WTC11 (cell line): ENCODE measurements around the gene HSPA12A. TPM values are rescaled to one million over a fixed set of nuclear protein-coding genes. Genes with fewer than 3 reads are reported as not detected.

Experiments used
- ATAC-seq: fragments of 200-7000 bp; cut with Tn5 transposase; 2 replicates; pipeline ENCODE4 v1.10.0; 2021; ENCODE audit warnings: mild to moderate bottlenecking, moderate library complexity
- CTCF ChIA-PET: fragments of 300-600 bp; sonication (Branson Sonifier 250); formaldehyde crosslinking; loops from one replicate; lab custom pipeline; 2021; ENCODE audit warnings: antibody characterized with exemption; lab: Charles Lee
- POLR2A ChIA-PET: fragments of 350-600 bp; sonication (Branson Sonifier 250); formaldehyde crosslinking; loops from one replicate; lab custom pipeline; 2021; ENCODE audit warnings: antibody characterized with exemption; lab: Charles Lee
- DNase-seq: peaks from one replicate; pipeline ENCODE4 v3.0.0; 2021; ENCODE audit warnings: low spot score
- H3K27ac Mint-ChIP-seq: 2 replicates; pipeline ENCODE4 v1.8.0; 2021; ENCODE audit warnings: mixed read lengths
- H3K27me3 Mint-ChIP-seq: 2 replicates; pipeline ENCODE4 v1.8.0; 2021; ENCODE audit warnings: low read depth, mild to moderate bottlenecking, moderate library complexity, mixed read lengths
- H3K36me3 Mint-ChIP-seq: 2 replicates; pipeline ENCODE4 v1.8.0; 2021; ENCODE audit warnings: mixed read lengths
- H3K4me1 Mint-ChIP-seq: 2 replicates; pipeline ENCODE4 v1.8.0; 2022; ENCODE audit warnings: mixed read lengths
- H3K4me3 Mint-ChIP-seq: 2 replicates; pipeline ENCODE4 v1.8.0; 2021; ENCODE audit warnings: mild to moderate bottlenecking, moderate library complexity, mixed read lengths
- H3K9me3 Mint-ChIP-seq: 2 replicates; pipeline ENCODE4 v1.8.0; 2021; ENCODE audit warnings: mixed read lengths
- AFF4 ChIP-seq: sonication (generic); formaldehyde crosslinking; IDR thresholded peaks from 2 replicates; pipeline ENCODE4 v1.8.1; 2023; ENCODE audit warnings: mild to moderate bottlenecking, missing genetic modification reagents, borderline replicate concordance
- E2F5 ChIP-seq: sonication (generic); formaldehyde crosslinking; IDR thresholded peaks from 2 replicates; pipeline ENCODE4 v1.8.1; 2022; ENCODE audit warnings: mild to moderate bottlenecking, moderate library complexity, missing genetic modification reagents
- ELF4 ChIP-seq: sonication (generic); formaldehyde crosslinking; IDR thresholded peaks from 2 replicates; pipeline ENCODE4 v1.8.1; 2022; ENCODE audit warnings: low read depth, mild to moderate bottlenecking, moderate library complexity, missing genetic modification reagents
- ETV6 ChIP-seq: sonication (generic); formaldehyde crosslinking; IDR thresholded peaks from 2 replicates; pipeline ENCODE4 v1.8.1; 2022; ENCODE audit warnings: mild to moderate bottlenecking, missing genetic modification reagents
- KAT7 ChIP-seq: sonication (generic); formaldehyde crosslinking; IDR thresholded peaks from 2 replicates; pipeline ENCODE4 v1.8.1; 2023; ENCODE audit warnings: missing genetic modification reagents, mild to moderate bottlenecking, borderline replicate concordance
- MLX ChIP-seq: sonication (generic); formaldehyde crosslinking; IDR thresholded peaks from 2 replicates; pipeline ENCODE4 v1.8.1; 2023; ENCODE audit warnings: mild to moderate bottlenecking, missing genetic modification reagents, moderate library complexity
- MYBL2 ChIP-seq: sonication (generic); formaldehyde crosslinking; IDR thresholded peaks from 2 replicates; pipeline ENCODE4 v1.8.1; 2023; ENCODE audit warnings: mild to moderate bottlenecking, moderate library complexity, missing genetic modification reagents
- PRDM15 ChIP-seq: sonication (generic); formaldehyde crosslinking; IDR thresholded peaks from 2 replicates; pipeline ENCODE4 v1.8.0; 2022; ENCODE audit warnings: missing genetic modification reagents
- STAT6 ChIP-seq: sonication (generic); formaldehyde crosslinking; conservative IDR thresholded peaks from 2 replicates; pipeline ENCODE4 v1.8.1; 2023; ENCODE audit warnings: mild to moderate bottlenecking, low read depth, missing genetic modification reagents, moderate library complexity
- TP53 ChIP-seq: sonication (generic); formaldehyde crosslinking; IDR thresholded peaks from 2 replicates; pipeline ENCODE4 v1.8.1; 2023; ENCODE audit warnings: mild to moderate bottlenecking, missing genetic modification reagents
- ZNF396 ChIP-seq: fragments of 250-450 bp; sonication (Bioruptor Pico); IDR thresholded peaks from 2 replicates; pipeline ENCODE4 v1.8.0; 2021; ENCODE audit warnings: mild to moderate bottlenecking, moderate library complexity, borderline replicate concordance
- ZNF416 ChIP-seq: fragments of 250-450 bp; sonication (Bioruptor Pico); IDR thresholded peaks from 2 replicates; pipeline ENCODE4 v1.9.0; 2021; ENCODE audit warnings: mild to moderate bottlenecking, inconsistent platforms
- ZNF423 ChIP-seq: fragments of 250-450 bp; sonication (Bioruptor Pico); IDR thresholded peaks from 2 replicates; pipeline ENCODE4 v2.1.2; 2022; ENCODE audit warnings: mild to moderate bottlenecking, moderate library complexity
- ZNF425 ChIP-seq: fragments of 250-450 bp; sonication (Bioruptor Pico); conservative IDR thresholded peaks from 2 replicates; pipeline ENCODE4 v1.9.0; 2021; ENCODE audit warnings: mild to moderate bottlenecking
- ZNF671 ChIP-seq: fragments of 250-450 bp; sonication (Bioruptor Pico); IDR thresholded peaks from 2 replicates; pipeline ENCODE4 v1.8.0; 2021; ENCODE audit warnings: mild to moderate bottlenecking
- total RNA-seq: library from RNA; stranded (reverse); gene quantifications from 3 replicates; pipeline ENCODE4 v1.2.3, GENCODE V29; 2021

The HSPA12A gene
- total RNA-seq, 1 experiment from 2014 or later: 7.2 TPM

- CTCF ChIA-PET: interaction anchor here (0.7 to 1.5 kb wide), 5 partner anchors 21 to 514 kb away, joined by 3 to 7 read pairs (median 4); no protein-coding TSS in a partner anchor
- ATAC-seq: no peak
Measured at GRCh38 chr10:116660860-116661259, 81.5 kb downstream of the HSPA12A start.

More at GRCh38 chr10:116660860-116661259, 81.5 kb downstream of the HSPA12A start:
- no peaks in the 10 kb centered on the region for H3K27me3 Mint-ChIP-seq
- no peak overlapping the region for H3K4me3 Mint-ChIP-seq
- TF ChIP-seq ZNF416 (no peak), MLX (CRISPR knock-in tag) (no peak), ZNF423 (CRISPR knock-in tag) (no peak), E2F5 (no peak), ELF4 (CRISPR knock-in tag) (no peak), KAT7 (CRISPR knock-in tag) (no peak), TP53 (CRISPR knock-in tag) (no peak), ZNF396 (CRISPR knock-in tag) (no peak), ZNF425 (no peak), MYBL2 (CRISPR knock-in tag) (no peak), STAT6 (CRISPR knock-in tag) (no peak), ZNF671 (no peak), ETV6 (no peak), AFF4 (CRISPR knock-in tag) (no peak), PRDM15 (CRISPR knock-in tag) (no peak)
- DNase-seq: no peak
- H3K4me1 Mint-ChIP-seq: peaks cover 12% of the 10 kb centered on the region
- H3K36me3 Mint-ChIP-seq: peaks cover 14% of the 10 kb centered on the region; the same call in 1 of the 2 replicates
- no peak overlapping the region for H3K27ac Mint-ChIP-seq
- POLR2A ChIA-PET: no interaction called here
- no peaks in the 10 kb centered on the region for H3K9me3 Mint-ChIP-seq
